ENCODE measurements around the gene UTY.

UTY gene

GRCh38 chrY:13479828-13480227 lies at the start of gene UTY:
UTY (minus strand) TSS chrY:13480033; CDS start chrY:13479665, 368 bp downstream.
- no peak for DNase-seq

GRCh38 chrY:13520474-13520873 lies 40.6 kb upstream of the UTY start:
- DNase-seq: no peak

DNA sequence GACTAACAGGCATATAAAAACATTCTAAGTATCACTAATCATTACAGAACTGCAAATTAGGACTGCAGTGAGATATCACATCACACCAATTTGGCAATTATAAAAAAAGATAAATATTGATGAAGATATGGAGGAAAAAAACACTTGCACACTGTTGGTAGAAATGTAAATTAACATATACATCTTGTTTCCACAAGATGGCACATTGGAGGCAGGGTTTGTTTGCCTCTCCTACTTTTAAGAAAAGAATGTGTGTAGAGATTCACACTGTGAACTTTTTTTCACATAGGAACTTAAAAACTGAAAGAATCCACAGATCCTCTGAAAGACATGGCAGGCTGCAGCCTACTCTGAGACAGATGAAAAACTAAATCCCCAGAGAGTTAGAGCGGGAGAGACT lies 21.4 kb upstream of the UTY start:
- no peak for DNase-seq

DNA sequence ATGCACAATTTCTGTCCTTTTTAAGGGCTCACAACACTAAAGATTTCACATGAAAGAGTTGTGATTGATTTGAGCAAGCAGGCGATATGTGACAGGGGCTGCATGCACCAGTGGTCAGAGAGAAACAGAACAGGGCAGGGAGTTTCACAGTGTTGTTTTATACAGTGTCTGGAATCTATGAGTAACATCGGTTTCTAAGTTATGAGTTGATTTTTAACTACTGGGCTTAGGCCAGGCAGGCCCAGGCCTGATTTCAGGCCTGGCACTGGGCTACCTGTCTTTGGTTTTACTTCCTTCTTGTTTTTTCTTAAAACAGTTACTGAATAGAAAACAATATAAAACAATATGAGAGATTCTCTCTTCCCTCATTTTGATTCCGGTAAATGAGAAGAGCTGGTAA lies 13.9 kb upstream of the UTY start:
- no peak for DNase-seq

DNA sequence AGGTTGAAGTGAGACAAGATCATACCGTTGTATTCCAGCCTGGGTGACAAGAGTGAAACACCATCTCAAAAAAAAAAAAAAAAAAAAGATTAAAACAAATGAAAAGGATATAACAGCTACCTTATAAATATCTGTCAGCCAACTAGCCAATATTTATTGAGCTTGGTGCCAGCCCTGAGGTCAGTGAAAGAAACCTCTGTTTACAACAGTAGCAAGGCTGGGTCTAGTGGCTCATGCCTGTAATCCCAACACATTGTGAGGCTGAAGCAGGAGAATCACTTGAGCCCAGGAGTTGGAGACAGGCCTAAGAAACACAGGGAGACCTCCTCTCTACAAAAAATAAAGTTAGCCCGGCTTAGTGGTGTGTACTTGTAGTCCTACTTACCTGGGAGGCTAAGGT lies 12.6 kb upstream of the UTY start:
- DNase-seq: no peak

DNA sequence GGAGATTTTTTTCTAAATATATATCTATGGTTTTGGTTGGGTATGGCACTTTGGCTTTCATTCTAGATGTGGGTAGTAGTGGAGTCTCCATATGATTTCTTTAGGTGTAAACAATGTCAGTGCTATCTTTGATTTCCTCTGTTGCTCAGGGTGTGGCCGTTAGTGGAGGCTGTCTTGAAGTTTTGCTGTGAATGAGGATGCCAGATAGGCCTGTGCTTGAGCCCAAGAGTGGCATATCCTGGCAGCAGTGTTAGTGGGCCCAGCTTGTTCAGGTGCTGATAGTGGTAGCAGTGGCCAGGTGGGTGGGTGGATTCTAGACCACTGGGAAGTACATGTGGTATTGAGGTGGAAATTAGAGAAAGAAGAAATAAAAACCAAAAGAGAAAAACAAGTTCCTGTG lies 8.9 kb upstream of the UTY start:
- DNase-seq: no peak

DNA sequence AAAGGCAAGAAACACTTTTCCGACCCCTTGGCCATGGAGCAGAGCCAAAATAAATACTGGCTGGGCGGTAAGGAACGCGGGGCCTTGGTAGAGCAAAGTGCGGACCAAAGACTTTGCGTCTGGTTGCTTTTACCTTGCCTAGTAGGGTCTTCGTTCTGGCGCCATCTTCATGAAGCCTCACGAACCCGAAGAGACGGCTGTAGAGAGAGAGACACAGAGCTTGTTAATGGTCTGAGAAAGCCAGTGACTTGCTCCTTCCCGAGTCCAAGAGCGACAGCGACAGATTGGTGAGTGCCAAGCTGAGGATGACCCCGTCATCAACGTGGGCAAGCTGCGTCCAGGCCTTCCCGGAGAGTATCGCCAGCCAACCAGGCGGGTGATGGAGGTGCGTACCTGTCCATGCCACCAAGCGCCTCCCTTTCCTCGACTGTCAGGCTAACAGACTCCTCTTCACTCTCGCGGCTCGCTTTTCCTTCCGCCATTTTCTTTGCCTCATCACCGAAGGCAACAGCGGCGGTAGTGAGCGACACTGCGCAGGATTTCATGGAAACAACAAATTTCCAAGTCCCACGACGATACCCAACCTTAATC lies 617 bp downstream of the UTY start:
- DNase-seq: no peak

- DNase-seq: no peak
Observed at GRCh38 chrY:13478126-13478785, 1.6 kb downstream of the UTY start.

DNA sequence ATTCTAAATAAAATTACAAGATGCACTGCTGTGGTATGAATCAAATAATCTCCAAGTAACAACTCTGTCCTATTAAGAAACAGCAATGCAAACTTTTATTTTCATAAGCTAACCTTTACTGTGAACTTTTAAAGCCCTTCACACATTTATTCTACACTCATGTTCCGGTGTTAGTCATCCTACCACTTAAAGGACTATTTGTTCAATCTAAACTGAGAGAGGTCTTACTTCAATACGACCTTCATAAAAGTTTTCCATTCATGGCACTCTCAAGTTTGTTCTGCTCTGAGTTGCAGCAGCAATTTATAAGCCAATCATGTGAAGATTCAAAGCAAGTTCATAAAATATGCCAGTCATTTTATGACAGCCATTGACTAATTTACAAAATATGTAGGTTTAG lies 4.8 kb downstream of the UTY start:
- DNase-seq: no peak

DNA sequence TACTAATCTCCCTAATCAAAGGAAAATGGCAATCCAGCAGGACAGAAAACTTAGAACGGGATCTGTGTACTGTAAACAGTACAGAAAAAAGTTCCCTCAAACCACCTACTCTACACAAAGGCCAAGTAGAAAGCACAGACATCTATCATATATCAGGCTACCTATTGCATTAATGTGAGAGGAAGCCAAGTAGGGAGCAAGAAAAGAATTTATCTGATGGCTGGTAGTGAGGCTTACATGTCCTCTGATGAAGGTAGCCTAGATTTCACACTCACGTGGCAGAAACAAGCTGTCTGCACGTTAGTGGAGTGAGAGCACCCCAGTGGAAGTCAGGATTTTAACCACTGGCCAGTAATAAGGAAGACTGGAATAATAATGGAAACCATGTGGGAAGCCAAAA lies 28.3 kb downstream of the UTY start:
- DNase-seq: no peak

- no peak for DNase-seq
Observed at GRCh38 chrY:13450596-13451130, 29.2 kb downstream of the UTY start.

GRCh38 chrY:13445566-13445965 lies 34.3 kb downstream of the UTY start:
- DNase-seq: no peak

DNA sequence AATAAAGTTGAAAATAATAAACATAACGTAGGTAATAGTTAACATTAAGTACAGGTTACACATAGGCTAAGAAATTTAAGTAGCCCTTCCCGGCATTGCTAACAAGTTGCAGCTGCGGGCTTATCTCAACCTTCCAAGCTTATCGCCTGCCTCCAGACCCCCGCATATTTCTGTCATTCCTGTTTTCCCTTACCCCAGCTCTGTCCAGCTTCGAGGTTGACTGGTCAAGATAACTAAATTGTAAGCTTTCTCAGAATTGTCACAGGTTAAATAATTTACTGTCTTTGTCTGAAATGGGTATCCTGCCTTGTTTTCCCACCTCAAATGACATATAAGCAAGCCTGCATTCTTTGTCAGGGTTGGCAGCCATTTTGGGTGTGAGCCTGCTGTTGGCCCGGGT lies 36.7 kb downstream of the UTY start:
- no peak for DNase-seq

- DNase-seq: no peak
Observed at GRCh38 chrY:13440811-13441210, 39.0 kb downstream of the UTY start.

GRCh38 chrY:13435968-13436937 lies 43.6 kb downstream of the UTY start:
- no peak for DNase-seq

DNA sequence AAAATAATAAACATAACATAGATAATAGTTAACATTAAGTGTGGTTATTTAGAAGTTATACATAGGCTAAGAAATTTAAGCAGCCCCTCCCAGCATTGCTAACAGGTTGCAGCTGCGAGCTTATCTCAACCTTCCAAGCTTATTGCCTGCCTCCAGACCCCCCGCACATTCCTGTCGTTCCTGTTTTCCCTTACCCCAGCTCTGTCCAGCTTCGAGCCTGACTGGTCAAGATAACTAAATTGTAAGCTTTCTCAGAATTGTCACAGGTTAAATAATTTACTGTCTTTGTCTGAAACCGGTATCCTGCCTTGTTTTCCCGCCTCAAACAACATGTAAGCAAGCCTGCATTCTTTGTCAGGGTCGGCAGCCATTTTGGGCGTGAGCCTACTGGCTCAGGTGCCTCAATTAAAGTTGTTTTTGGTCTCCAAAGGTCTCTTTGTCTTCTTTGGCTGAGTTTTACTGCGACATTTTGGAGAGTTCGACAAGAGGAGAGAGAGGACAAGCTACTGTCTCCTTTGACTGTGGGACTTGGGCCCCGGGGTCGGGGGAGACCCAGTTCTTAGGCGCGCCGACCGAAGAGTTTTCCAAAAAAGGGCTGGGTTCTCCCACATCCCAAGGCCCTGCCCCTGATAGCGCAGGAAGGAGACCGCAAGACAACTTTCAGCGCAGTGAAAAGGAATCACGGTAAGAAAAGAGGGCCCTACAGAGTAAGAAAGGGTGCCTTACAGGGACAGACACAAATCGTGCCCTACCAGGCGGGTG lies 44.4 kb downstream of the UTY start:
- no peak for DNase-seq

GRCh38 chrY:13432293-13433025 lies 47.4 kb downstream of the UTY start:
- no peak for DNase-seq

DNA sequence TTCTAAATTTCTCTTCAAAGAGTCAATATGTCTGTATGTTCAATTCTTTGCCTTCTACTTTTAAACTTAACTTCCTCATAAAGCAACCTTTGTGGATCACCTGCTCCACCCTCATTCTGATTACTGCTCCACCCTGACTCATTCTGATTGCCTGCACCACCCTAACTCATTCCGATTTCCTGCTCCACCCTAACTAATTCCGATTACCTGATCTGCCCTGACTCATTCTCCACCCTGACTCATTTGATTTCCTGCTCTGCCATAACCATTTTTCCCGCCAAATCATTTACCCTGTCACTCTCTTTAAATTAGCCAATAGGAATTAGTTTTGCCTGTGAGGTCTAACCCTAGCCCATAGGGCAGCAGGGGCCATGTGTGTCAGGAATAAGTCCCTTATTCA lies 50.3 kb downstream of the UTY start:
- DNase-seq: no peak

DNA sequence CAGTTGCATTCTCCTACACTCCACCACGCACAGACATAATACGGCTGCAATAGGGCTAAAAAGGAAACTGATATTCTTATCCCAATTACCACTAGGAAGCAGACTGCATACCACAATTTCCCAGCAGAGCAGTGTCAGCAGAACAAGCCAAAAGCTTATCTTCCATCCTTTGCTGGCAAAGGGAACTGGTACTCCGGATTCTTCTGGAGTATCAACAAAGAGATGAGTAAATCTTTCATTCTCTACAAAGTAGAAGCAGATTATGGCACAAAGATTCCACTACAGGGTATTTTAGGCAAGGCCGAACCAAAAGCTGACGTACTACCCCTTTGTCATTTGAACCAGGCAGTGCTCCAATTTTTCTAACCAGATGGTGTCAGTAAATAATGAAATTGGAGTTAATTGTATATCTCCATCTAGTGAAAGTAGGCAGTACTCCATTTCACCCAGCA lies 56.5 kb downstream of the UTY start:
- DNase-seq: no peak

DNA sequence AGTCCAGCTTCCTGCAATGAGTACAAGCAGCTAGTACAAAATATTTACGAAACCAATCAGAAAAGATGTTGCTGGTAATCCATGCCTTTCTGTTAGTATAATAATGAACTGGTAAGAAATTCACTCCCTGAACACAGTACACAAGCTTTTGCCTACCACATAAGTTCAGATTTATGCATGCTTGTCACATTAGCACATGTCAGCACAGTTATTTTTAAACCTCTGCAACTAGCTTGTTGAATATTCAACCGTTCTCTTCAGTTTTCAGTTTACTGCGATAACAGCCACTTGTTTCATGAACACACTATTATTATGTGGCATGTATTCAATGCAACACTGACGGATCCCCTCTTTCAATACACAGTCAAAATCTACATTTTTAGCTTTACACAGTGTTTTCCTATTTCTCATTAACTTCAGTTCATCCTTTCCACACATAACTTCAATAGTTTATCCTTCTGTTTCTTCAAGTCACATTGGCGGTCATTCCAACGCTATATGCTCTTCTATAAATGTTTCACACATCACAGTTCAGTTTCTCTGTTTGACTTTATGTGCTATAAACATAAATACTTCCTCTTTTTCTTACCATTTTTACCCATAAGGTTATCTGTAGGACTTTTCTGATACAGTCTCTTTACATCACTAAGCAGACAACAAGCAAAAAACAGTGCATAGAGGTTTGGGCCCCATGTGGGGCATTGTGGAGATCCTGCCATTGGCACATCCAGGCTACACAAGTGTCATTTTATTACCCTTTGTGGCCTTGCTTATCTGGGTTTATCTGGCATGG lies 62.8 kb downstream of the UTY start:
- no peak for DNase-seq

GRCh38 chrY:13415556-13415955 lies 64.3 kb downstream of the UTY start:
- no peak for DNase-seq

Data from CD4-positive, alpha-beta T cell treated with Interleukin-17A for 4 hours (primary cell).